ENCODE measurements around the gene KCNN3.

DNA sequence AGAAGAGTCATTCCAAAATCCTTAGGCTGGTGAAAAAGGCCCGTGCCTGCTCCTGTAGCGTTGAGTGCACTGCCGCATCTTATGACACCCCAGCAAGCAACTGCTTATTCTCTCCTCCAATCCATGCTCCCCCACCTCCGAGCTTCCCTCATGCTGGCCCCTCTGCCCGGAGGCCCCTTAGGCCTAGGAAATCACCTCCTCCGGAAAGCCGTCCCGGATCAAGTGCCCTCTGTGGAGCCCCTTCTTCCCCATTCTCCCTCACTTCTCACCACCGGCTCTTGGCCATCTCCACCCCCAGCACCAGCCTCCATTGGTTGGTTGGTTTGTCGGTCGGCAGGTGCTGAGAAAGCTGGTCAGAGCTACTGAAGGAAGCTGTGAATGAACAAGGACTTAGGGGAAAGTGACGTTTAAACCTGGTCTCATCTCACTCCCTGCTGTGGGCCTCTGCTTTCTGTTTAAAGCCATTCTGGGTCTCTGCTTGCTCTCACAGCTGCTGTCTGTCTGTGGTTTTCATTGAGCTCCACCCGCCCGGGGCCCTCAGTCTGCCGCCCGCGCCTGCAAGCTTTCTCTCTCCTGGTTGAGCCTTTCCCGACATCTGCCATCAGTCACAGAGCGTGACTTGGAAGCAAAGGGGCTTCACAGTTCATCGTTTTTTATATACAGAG lies 122.2 kb downstream of the KCNN3 start:
- no peak for TF ChIP-seq CTCF (IDR thresholded peaks at IDR 0.05 in 8 of 11, conservative IDR thresholded peaks at IDR 0.05 in 3 of 11)
- TF ChIP-seq POLR2AphosphoS5 (IDR thresholded peaks at IDR 0.05), result no peak
- TF ChIP-seq POLR2A (IDR thresholded peaks at IDR 0.05), result no peak
